ENCODE data around the gene NOX3. TPM values are rescaled to one million over a fixed set of nuclear protein-coding genes. Genes with fewer than 3 reads are reported as not detected.

Gene NOX3
- total and polyA plus RNA-seq, 9 of the 15 experiments (the other 6 are each of a cell fraction or from before 2014, with no cell fraction given) = not detected

- TF ChIP-seq ZNF592 (IDR thresholded peaks at IDR 0.05) (no peak), ARNT (IDR thresholded peaks at IDR 0.05) (no peak), SREBF1 (IDR thresholded peaks at IDR 0.05; ENCODE audit: borderline replicate concordance, low read depth, low read length) (no peak), SFPQ (IDR thresholded peaks at IDR 0.05; ENCODE audit: low read depth, low read length) (no peak), IFI16 (CRISPR knock-in tag; IDR thresholded peaks at IDR 0.05) (no peak)
- TF ChIP-seq, protein P1, sequence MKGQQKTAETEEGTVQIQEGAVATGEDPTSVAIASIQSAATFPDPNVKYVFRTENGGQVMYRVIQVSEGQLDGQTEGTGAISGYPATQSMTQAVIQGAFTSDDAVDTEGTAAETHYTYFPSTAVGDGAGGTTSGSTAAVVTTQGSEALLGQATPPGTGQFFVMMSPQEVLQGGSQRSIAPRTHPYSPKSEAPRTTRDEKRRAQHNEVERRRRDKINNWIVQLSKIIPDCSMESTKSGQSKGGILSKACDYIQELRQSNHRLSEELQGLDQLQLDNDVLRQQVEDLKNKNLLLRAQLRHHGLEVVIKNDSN (CRISPR knock-in tag; IDR thresholded peaks at IDR 0.05) = no peak
These were observed 77.4 kb downstream of the NOX3 start (continued) for GRCh38 chr6:155378276-155378675.

Measured in K562 (cell line).